Activated T-helper 17 cell treated with anti-CD3 and anti-CD28 coated beads, Interleukin-2, amount 50 U/mL, for 72 hours (primary cell): ENCODE data around the gene ZBTB11. TPM values are rescaled to one million over a fixed set of nuclear protein-coding genes. Genes with fewer than 3 reads are reported as not detected.
A peak's percentile ranks its signal among the peaks of the same experiment; 100 is the strongest.
"Not testable (repeated sequence)": the region's sequence is repeated elsewhere in the genome, so short reads cannot be mapped to it uniquely, and the experiment has no call there.

Experiments
- ATAC-seq: fragments of 150-1000 bp; cut with Tn5 transposase; replicated peaks from 2 replicates; pipeline ENCODE4 v1.10.0; 2021; ENCODE audit warnings: mild to moderate bottlenecking, moderate library complexity
- H3K27ac Mint-ChIP-seq: one replicate; pipeline ENCODE4 v1.8.0; 2022; ENCODE audit warnings: mixed read lengths
- H3K27me3 Mint-ChIP-seq: one replicate; pipeline ENCODE4 v1.8.0; 2022; ENCODE audit warnings: mixed read lengths
- H3K36me3 Mint-ChIP-seq: one replicate; pipeline ENCODE4 v1.8.0; 2022; ENCODE audit warnings: low read depth, mild to moderate bottlenecking, mixed read lengths
- H3K4me1 Mint-ChIP-seq: one replicate; pipeline ENCODE4 v1.8.0; 2022; ENCODE audit warnings: mixed read lengths
- H3K4me3 Mint-ChIP-seq: one replicate; pipeline ENCODE4 v1.8.0; 2022; ENCODE audit warnings: mild to moderate bottlenecking, mixed read lengths
- H3K9me3 Mint-ChIP-seq: one replicate; pipeline ENCODE4 v1.8.0; 2022; ENCODE audit warnings: mixed read lengths
- total RNA-seq, 2 donors: library from RNA; stranded (reverse); gene quantifications; one replicate each; pipeline ENCODE4 v1.2.3, GENCODE V29; 2022

The ZBTB11 gene
- total RNA-seq, 2 donors from 2014 or later, result 30.0 to 33.5 TPM

DNA sequence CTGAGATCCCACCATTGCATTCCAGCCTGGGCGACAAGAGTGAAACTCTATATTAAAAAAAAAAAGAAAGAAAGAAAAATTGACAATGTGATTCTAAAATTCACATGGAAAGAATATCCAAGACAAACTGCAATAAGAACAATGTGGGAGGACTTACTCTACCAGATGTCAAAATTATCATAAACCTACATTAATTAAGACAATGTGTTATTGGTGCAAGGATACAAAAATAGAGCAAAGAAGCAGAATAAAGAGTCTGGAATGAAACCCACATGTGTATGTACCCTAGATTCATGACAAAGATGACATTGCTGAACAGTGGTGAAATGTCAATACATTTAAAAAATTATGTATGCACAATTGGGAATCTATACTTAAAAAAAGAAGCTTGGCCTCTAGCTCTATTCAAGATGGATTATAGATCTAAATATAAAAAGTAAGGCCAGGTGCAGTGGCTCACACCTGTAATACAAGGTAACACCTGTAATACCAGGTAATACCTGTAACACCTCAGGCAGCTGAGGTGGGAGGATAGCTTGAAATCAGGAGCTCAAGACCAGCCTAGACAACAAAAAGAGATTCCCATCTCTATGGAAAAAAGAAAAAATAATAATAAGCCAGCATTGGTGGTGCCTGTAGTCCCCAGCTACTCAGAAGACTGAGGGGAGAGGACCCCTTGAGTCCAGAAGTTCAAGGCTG lies 45.7 kb downstream of the ZBTB11 start:
- H3K9me3 Mint-ChIP-seq, result no peaks in the 10 kb centered on the region
- no peak for ATAC-seq
- no peaks in the 10 kb centered on the region for H3K36me3 Mint-ChIP-seq
- no peaks in the 10 kb centered on the region for H3K27me3 Mint-ChIP-seq
- no peak overlapping the region for H3K27ac Mint-ChIP-seq
- H3K4me1 Mint-ChIP-seq, result no peaks in the 10 kb centered on the region
- H3K4me3 Mint-ChIP-seq, result no peak overlapping the region

DNA sequence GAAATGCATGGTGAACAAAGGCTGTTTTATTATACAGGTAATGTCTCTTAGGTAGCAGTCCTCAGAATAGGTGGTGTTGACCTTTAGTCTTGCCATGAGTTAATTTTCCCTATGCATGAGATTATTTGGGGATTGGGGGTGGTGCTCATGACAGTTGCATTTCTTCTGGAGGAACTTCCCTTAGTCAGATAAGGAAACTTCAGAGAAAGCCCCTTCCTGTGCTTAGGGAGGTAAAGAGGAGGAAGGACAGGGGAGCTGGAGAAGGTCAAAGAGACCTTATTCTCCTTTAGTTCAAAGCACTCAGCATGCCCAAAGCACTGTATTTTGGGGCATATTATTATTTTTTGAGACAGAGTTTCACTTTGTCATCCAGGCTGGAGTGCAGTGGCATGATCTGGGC lies 47.7 kb downstream of the ZBTB11 start:
- H3K36me3 Mint-ChIP-seq, result no peaks in the 10 kb centered on the region
- no peak for ATAC-seq
- no peaks in the 10 kb centered on the region for H3K9me3 Mint-ChIP-seq
- no peak overlapping the region for H3K4me3 Mint-ChIP-seq
- H3K27ac Mint-ChIP-seq, result no peak overlapping the region
- no peaks in the 10 kb centered on the region for H3K27me3 Mint-ChIP-seq
- H3K4me1 Mint-ChIP-seq, result no peaks in the 10 kb centered on the region

DNA sequence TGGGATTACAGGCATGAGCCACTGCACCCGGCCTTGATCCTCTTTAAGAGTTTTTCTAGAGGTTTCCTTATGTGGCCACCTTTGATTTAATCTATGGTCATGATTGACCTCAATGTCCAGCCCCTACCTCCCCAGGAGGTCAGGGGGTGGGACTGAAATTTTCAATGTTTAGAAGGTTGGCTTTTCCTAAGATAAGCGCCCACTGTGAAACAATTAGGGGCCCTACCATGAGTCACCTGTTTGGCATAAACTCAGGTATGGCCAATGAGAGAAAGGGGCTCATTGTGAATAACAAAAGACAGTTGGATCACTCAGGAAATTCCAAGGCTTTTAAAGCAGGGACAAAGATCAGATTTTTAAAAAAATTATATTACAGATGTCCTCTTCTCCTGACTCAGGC lies 51.1 kb downstream of the ZBTB11 start:
- H3K27me3 Mint-ChIP-seq, result no peaks in the 10 kb centered on the region
- ATAC-seq, result no peak
- no peaks in the 10 kb centered on the region for H3K9me3 Mint-ChIP-seq
- no peak overlapping the region for H3K4me3 Mint-ChIP-seq
- no peaks in the 10 kb centered on the region for H3K36me3 Mint-ChIP-seq
- H3K27ac Mint-ChIP-seq, result no peak overlapping the region
- no peaks in the 10 kb centered on the region for H3K4me1 Mint-ChIP-seq

DNA sequence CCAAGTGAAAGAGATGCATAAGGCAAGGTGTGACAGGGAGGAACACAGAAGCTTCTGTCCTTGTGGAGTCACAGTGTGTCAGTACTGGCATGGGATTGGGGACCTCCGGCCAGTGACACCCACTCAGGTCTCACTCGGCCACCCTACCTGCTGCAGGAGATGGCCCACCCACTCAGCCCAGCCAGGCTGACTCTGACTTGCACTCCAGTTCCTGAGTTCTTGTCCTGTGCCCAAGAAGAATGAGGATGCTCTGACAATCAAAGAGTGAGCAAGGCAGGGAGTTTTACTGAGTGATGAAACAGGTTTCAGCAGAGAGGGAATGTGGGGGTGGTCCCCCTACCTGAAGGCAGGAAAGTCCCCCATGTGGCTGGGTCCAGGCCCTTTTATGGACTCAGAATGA lies 52.1 kb downstream of the ZBTB11 start:
- Mint-ChIP-seq H3K4me3 (no peak overlapping the region), H3K27me3 (no peaks in the 10 kb centered on the region), H3K9me3 (no peaks in the 10 kb centered on the region), H3K4me1 (no peaks in the 10 kb centered on the region), H3K27ac (peak overlapping the region; percentile 60), H3K36me3 (no peaks in the 10 kb centered on the region)
- ATAC-seq, result no peak

DNA sequence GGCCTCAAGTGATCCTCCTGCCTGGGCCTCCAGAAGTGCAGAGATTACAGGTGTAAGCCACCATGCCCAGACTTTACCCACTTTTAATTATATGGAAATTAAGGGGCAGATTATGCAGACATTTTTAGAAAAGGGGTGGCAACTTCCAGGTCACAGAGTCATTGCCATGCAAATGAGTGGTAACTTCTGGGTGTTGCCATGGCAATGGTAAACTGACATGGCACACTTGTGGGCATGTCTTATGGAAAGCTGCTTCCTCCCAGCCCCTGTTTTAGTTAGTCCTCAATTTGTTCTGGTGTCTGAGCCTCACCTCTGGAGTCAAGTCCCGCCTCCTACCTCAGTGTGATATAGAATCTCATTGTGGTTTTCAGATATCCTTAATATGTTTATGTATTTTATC lies 53.3 kb downstream of the ZBTB11 start:
- no peaks in the 10 kb centered on the region for H3K9me3 Mint-ChIP-seq
- H3K27me3 Mint-ChIP-seq, result no peaks in the 10 kb centered on the region
- ATAC-seq, result no peak
- no peak overlapping the region for H3K27ac Mint-ChIP-seq
- H3K4me3 Mint-ChIP-seq, result no peak overlapping the region
- no peaks in the 10 kb centered on the region for H3K4me1 Mint-ChIP-seq
- H3K36me3 Mint-ChIP-seq, result no peaks in the 10 kb centered on the region

DNA sequence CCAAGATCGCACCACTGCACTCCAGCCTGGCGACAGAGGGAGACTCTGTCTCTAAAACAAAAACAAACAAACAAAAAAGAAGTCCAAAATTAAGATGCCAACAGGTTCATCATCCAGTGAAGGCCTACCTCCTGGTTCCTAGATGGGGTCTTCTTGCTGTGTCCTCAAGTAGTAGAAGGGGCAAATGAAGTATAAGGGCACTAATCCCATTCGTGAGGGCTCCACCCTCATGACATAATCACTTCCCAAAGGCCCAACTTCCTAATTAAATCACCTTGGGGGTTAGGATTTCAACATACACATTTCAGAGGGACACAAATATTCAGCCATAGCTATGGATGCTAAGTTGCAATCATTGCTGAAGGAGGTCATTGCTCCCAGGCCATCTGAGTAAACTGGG lies 57.2 kb downstream of the ZBTB11 start:
- Mint-ChIP-seq H3K27me3 (no peaks in the 10 kb centered on the region), H3K9me3 (no peaks in the 10 kb centered on the region), H3K36me3 (no peaks in the 10 kb centered on the region), H3K4me1 (no peaks in the 10 kb centered on the region), H3K4me3 (no peak overlapping the region), H3K27ac (no peak overlapping the region)
- ATAC-seq, result no peak

DNA sequence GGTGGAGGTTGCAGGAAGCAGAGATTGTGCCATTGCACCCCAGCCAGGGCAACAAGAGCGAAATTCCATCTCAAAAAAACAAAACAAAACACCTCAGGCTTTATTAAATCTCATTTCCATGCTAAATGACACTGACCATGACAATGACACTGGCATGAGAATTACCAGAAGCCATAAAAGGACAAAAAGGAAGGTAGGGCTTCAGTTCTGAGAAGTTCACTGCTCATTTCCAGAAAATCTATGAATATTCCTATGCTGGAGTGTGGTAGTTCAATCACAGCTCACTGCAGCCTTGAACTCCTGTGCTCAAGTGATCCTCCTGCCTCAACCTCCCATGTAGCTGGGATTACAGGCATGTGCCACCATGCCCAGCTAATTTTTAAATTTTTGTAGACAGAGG lies 58.2 kb downstream of the ZBTB11 start:
- no peak overlapping the region for H3K27ac Mint-ChIP-seq
- no peak overlapping the region for H3K4me3 Mint-ChIP-seq
- H3K4me1 Mint-ChIP-seq, result no peaks in the 10 kb centered on the region
- H3K36me3 Mint-ChIP-seq, result no peaks in the 10 kb centered on the region
- no peaks in the 10 kb centered on the region for H3K9me3 Mint-ChIP-seq
- ATAC-seq, result no peak
- no peaks in the 10 kb centered on the region for H3K27me3 Mint-ChIP-seq

DNA sequence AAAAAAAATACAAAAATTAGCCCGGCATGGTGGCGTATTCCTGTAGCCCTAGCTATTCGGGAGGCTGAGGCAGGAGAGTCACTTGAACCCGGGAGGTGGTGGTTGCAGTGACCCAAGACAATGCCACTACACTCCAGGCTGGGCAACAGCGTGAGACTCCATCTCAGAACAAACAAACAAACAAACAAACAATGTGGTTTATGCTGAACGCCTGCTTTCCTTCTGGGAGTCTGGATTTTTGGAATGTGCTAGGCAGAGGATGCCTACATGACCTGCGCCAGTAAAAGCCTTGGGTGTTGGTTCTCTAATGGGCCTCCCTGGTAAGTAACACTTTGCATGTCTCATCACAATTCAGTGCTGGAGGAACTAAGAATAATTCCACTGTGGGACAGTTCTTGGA lies 59.5 kb downstream of the ZBTB11 start:
- Mint-ChIP-seq H3K4me1 (no peaks in the 10 kb centered on the region), H3K4me3 (no peak overlapping the region), H3K27ac (no peak overlapping the region), H3K27me3 (no peaks in the 10 kb centered on the region), H3K9me3 (no peaks in the 10 kb centered on the region), H3K36me3 (no peaks in the 10 kb centered on the region)
- ATAC-seq, result no peak

DNA sequence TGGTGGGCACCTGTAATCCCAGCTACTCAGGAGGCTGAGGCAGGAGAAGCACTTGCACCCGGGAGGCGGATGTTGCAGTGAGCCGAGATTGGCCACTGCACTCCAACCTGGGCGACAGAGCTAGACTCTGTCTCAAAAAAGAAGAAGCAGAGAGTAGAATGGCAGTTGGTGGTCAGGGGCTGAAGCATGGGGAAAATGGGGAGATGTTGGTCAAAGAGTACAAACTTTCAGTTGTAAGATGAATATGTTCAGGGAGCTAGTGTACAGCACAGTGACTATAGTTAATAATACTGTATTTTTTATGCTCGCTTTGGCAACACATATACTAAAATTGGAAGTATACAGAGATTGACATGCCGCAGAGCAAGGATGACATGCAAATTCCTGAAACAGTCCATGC lies 61.4 kb downstream of the ZBTB11 start:
- no peaks in the 10 kb centered on the region for H3K27me3 Mint-ChIP-seq
- H3K27ac Mint-ChIP-seq, result no peak overlapping the region
- H3K36me3 Mint-ChIP-seq, result no peaks in the 10 kb centered on the region
- no peaks in the 10 kb centered on the region for H3K9me3 Mint-ChIP-seq
- no peak for ATAC-seq
- H3K4me3 Mint-ChIP-seq, result no peak overlapping the region
- no peaks in the 10 kb centered on the region for H3K4me1 Mint-ChIP-seq

DNA sequence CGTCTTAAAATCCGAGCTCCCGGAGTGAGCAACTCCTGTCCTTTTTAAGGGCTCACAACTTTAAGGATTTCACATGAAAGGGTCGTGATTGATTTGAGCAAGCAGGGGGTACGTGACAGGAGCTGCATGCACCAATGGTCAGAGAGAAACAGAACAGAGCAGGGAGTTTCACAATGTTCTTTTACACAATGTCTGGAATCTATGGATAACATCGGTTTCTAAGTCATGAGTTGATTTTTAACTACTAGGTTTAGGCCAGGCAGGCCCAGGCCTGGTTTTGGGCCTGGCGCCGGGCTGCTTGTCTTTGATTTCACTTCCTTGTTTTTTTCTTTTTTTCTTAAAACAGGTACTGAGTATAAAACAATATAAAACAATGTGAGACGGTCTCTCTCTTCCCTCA lies 63.9 kb downstream of the ZBTB11 start:
- H3K27me3 Mint-ChIP-seq, H3K27ac Mint-ChIP-seq, H3K4me3 Mint-ChIP-seq, H3K9me3 Mint-ChIP-seq, ATAC-seq, H3K4me1 Mint-ChIP-seq, H3K36me3 Mint-ChIP-seq: not testable (repeated sequence)

DNA sequence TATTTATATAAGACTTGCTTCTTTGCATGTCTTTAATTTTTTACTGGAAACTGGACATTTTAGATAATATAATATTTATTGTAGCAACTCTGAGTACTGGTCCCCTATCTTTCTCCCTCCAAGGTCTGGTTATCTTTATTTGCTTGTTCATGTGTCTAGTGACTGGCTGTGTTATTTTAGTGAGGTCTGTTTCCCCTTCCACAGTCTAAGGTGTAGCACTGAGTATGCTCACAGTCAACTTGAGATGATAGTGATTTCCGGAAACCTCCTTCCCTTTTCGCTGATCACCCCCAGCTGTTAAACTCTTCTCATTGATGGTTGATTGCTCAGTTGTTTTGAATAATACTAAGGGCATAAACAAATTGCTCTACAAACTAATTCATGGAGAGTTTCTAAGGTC lies 65.9 kb downstream of the ZBTB11 start:
- Mint-ChIP-seq H3K27ac (no peak overlapping the region), H3K4me3 (no peak overlapping the region), H3K4me1 (no peaks in the 10 kb centered on the region), H3K9me3 (no peaks in the 10 kb centered on the region), H3K27me3 (no peaks in the 10 kb centered on the region), H3K36me3 (no peaks in the 10 kb centered on the region)
- ATAC-seq, result no peak

DNA sequence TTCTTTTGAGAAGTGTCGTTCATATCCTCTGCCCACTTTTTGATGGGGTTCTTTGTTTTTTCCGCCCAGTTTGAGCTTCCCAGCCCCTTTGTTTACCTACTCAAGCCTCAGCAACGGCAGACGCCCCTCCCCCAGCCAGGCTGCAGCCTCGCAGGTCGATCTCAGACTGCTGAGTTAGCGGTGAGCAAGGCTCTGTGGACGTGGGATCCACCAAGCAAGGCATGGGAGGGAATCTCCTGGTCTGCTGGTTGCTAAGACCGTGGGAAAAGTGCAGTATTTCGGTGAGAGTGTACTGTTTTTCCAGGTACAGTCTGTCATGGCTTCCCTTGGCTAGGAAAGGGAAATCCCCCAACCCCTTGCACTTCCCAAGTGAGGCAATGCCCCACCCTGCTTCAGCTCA lies 71.5 kb downstream of the ZBTB11 start:
- H3K27ac Mint-ChIP-seq, ATAC-seq, H3K36me3 Mint-ChIP-seq, H3K27me3 Mint-ChIP-seq, H3K4me3 Mint-ChIP-seq, H3K4me1 Mint-ChIP-seq, H3K9me3 Mint-ChIP-seq: not testable (repeated sequence)

DNA sequence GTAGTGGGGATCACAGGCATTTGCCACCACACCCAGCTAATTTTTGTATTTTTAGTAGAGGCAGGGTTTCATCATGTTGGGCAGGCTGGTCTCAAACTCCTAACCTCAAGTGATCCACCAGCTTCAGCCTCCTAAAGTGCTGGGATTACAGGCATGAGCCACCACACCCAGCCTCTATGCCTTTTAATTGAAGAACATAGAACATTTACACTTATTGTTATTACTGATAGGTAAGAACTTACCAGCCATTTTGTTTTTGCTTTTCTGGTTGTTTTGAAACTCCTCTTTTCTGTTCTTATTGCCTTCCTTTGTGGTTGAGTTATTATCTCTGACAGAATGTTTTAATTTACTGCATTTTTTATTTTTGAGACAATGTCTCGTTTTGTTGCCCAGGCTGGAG lies 73.7 kb downstream of the ZBTB11 start:
- Mint-ChIP-seq H3K4me1 (no peaks in the 10 kb centered on the region), H3K9me3 (no peaks in the 10 kb centered on the region), H3K27ac (no peak overlapping the region), H3K4me3 (no peak overlapping the region), H3K36me3 (peaks cover under 1% of the 10 kb centered on the region), H3K27me3 (no peaks in the 10 kb centered on the region)
- no peak for ATAC-seq

DNA sequence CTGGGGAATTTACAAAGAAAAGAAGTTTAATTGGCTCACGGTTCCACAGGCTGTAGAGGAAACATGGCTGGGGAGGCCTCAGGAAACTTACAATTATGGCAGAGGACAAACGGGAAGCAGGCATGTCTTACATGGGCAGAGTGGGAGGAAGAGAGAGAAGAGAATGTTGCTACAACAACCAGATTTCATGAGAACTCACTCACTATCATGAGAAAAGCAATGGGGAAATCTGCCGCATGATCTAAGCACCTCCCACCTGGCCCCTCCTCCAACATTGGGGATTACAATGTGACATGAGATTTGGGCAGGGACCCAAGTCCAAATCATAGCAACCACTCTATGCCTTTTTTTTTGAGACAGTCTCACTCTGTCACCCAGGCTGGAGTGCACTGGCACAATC lies 74.2 kb downstream of the ZBTB11 start:
- Mint-ChIP-seq H3K36me3 (peaks cover 5% of the 10 kb centered on the region), H3K9me3 (no peaks in the 10 kb centered on the region), H3K4me1 (no peaks in the 10 kb centered on the region), H3K27me3 (no peaks in the 10 kb centered on the region), H3K27ac (no peak overlapping the region), H3K4me3 (no peak overlapping the region)
- ATAC-seq, result no peak
